HS-5 (cell line): ENCODE results near the gene RNF212.

Experiments
- DNase-seq: peaks from one replicate; pipeline ENCODE4 v3.0.0-alpha.2; 2012; ENCODE audit warnings: low read depth

RNF212 gene

GRCh38 chr4:1090465-1091440 lies 22.6 kb downstream of the RNF212 start:
- DNase-seq = no peak

GRCh38 chr4:1090036-1090435 lies 23.3 kb downstream of the RNF212 start:
- no peak for DNase-seq

- DNase-seq = no peak
These were observed 26.0 kb downstream of the RNF212 start for GRCh38 chr4:1087371-1087770.

- no peak for DNase-seq
These were observed 27.4 kb downstream of the RNF212 start for GRCh38 chr4:1086011-1086410.

- no peak for DNase-seq
These were observed 28.0 kb downstream of the RNF212 start for GRCh38 chr4:1085404-1085799.

- DNase-seq = no peak
These were observed 28.5 kb downstream of the RNF212 start for GRCh38 chr4:1084796-1085403.

- DNase-seq = no peak
These were observed 29.0 kb downstream of the RNF212 start for GRCh38 chr4:1084394-1084793.

- DNase-seq = peak; percentile 76
These were observed 30.9 kb downstream of the RNF212 start for GRCh38 chr4:1082215-1083182.

GRCh38 chr4:1081689-1082040 lies 31.7 kb downstream of the RNF212 start:
- DNase-seq = no peak

- DNase-seq = peak; percentile 59
These were observed 32.2 kb downstream of the RNF212 start for GRCh38 chr4:1080961-1081688.

- no peak for DNase-seq
These were observed 32.9 kb downstream of the RNF212 start for GRCh38 chr4:1080432-1080831.

GRCh38 chr4:1079711-1080265 lies 33.6 kb downstream of the RNF212 start:
- no peak for DNase-seq

GRCh38 chr4:1078490-1078889 lies 34.9 kb downstream of the RNF212 start:
- DNase-seq = no peak

GRCh38 chr4:1077711-1078477 lies 35.5 kb downstream of the RNF212 start:
- no peak for DNase-seq

GRCh38 chr4:1075809-1076699 lies 37.3 kb downstream of the RNF212 start:
- DNase-seq = no peak

GRCh38 chr4:1075225-1075624 lies 38.1 kb downstream of the RNF212 start:
- no peak for DNase-seq

GRCh38 chr4:1074077-1074476 lies 39.3 kb downstream of the RNF212 start:
- no peak for DNase-seq

- DNase-seq = no peak
These were observed 40.4 kb downstream of the RNF212 start for GRCh38 chr4:1072830-1073446.

- no peak for DNase-seq
These were observed 44.0 kb downstream of the RNF212 start for GRCh38 chr4:1069394-1069793.
